ENCODE measurements around the gene MEIS1. TPM values are rescaled to one million over a fixed set of nuclear protein-coding genes. Genes with fewer than 3 reads are reported as not detected.

MEIS1 gene
- total and polyA plus RNA-seq, 2 donors from 2014 or later, result 7.3 to 36.7 TPM

DNA sequence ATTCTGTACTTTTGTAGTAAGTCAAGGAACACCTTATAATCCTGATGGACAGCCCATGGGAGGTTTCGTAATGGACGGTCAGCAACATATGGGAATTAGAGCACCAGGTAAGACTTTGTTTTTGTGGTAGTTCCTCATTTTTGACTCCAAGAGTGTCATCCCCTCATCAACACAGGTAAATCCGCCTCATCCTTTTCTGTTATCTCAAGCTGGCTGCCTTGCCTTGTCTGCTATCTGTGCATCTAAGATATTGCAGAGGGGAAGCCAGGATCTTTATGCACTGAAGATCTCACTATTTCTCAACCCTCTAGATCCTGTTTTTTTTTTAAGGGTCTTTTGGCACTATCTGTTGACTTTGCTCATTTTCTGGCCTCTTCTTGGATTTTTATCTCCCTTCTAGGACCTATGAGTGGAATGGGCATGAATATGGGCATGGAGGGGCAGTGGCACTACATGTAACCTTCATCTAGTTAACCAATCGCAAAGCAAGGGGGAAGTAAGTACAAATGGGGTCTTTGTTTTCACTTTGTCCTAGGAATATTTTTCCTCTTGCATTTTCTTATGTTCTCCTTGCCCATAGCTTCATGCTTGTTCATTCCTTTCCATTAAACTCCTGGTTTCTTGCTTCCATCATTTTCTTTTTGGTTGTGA lies 133.8 kb downstream of the MEIS1 start:
- intact Hi-C loops (cut with DNase I), result no loop called here

DNA sequence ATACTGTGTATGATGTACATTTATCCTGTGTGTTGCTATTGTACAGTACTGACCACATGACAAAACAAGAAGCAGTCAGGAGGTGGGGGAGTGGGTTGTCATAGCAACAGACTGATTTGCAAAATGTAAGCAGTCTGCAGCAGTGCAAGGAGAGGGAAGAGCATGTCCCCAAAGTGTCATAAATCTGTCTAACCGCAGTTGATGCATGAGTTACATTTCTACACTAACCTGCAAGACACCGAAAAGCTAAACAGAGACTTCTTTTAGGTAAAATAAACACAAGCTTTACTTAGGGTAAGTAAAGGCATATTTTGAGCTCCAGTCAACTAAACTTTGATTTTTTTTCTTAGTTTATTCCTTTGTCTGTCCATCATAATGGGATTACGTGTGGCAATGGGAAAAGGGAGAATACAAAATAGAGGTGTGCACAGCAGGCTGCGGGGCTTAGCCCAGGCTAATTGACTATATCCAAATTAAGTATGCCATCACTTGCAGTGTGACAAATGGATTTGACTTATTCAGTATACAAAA lies 134.5 kb downstream of the MEIS1 start:
- intact Hi-C loops (cut with DNase I), result no loop called here
- Histone ChIP-seq H3K4me3 (ENCODE audit: low read length in 3 of 3) (no peak overlapping the region), H3K27ac (ENCODE audit: low read depth in 2 of 2, low read length in 2 of 2) (no peak overlapping the region), H3K4me1 (ENCODE audit: control insufficient read depth in 2 of 3, insufficient read depth in 2 of 3, low read depth in 1 of 3, low read length in 3 of 3) (peaks cover under 1 to 15% (median 8%) of the 10 kb centered on the region in 3 donors), H3K27me3 (ENCODE audit: control insufficient read depth, insufficient read depth, low read length) (no peaks in the 10 kb centered on the region), H3K9ac (ENCODE audit: low read length in 3 of 3) (no peak overlapping the region), H3K9me3 (ENCODE audit: control insufficient read depth in 2 of 3, insufficient read depth in 1 of 3, low read length in 3 of 3) (no peaks in the 10 kb centered on the region), H3K36me3 (ENCODE audit: control insufficient read depth in 2 of 3, insufficient read depth in 3 of 3, low read length in 3 of 3) (peaks cover 0 to 7% (median 0%) of the 10 kb centered on the region in 3 donors)
- TF ChIP-seq, protein P1, sequence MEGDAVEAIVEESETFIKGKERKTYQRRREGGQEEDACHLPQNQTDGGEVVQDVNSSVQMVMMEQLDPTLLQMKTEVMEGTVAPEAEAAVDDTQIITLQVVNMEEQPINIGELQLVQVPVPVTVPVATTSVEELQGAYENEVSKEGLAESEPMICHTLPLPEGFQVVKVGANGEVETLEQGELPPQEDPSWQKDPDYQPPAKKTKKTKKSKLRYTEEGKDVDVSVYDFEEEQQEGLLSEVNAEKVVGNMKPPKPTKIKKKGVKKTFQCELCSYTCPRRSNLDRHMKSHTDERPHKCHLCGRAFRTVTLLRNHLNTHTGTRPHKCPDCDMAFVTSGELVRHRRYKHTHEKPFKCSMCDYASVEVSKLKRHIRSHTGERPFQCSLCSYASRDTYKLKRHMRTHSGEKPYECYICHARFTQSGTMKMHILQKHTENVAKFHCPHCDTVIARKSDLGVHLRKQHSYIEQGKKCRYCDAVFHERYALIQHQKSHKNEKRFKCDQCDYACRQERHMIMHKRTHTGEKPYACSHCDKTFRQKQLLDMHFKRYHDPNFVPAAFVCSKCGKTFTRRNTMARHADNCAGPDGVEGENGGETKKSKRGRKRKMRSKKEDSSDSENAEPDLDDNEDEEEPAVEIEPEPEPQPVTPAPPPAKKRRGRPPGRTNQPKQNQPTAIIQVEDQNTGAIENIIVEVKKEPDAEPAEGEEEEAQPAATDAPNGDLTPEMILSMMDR (IDR thresholded peaks at IDR 0.05; ENCODE audit: borderline replicate concordance, extremely low read depth, insufficient read depth), result no peak
- DNase-seq (peak in 4 of 5 donors; percentile 90 to 97 (median 92)), FAIRE-seq (no peak)

More for the DNA sequence above, 133.8 kb downstream of the MEIS1 start:
- Histone ChIP-seq H3K4me3 (ENCODE audit: low read length in 3 of 3) (no peak overlapping the region), H3K9ac (ENCODE audit: low read length in 3 of 3) (no peak overlapping the region), H3K9me3 (ENCODE audit: control insufficient read depth in 2 of 3, insufficient read depth in 1 of 3, low read length in 3 of 3) (no peaks in the 10 kb centered on the region), H3K27me3 (ENCODE audit: control insufficient read depth, insufficient read depth, low read length) (no peaks in the 10 kb centered on the region), H3K4me1 (ENCODE audit: control insufficient read depth in 2 of 3, insufficient read depth in 2 of 3, low read depth in 1 of 3, low read length in 3 of 3) (peaks cover 2 to 18% (median 8%) of the 10 kb centered on the region in 3 donors), H3K27ac (ENCODE audit: low read depth in 2 of 2, low read length in 2 of 2) (no peak overlapping the region), H3K36me3 (ENCODE audit: control insufficient read depth in 2 of 3, insufficient read depth in 3 of 3, low read length in 3 of 3) (peaks cover 0 to 7% (median 0%) of the 10 kb centered on the region in 3 donors)
- TF ChIP-seq, protein P1 (IDR thresholded peaks at IDR 0.05; ENCODE audit: borderline replicate concordance, extremely low read depth, insufficient read depth), result no peak
- FAIRE-seq (no peak), DNase-seq (no peak)

- Histone ChIP-seq H3K9me3 (ENCODE audit: control insufficient read depth in 2 of 3, insufficient read depth in 1 of 3, low read length in 3 of 3) (no peaks in the 10 kb centered on the region), H3K36me3 (ENCODE audit: control insufficient read depth in 2 of 3, insufficient read depth in 3 of 3, low read length in 3 of 3) (peaks cover 0 to 7% (median 0%) of the 10 kb centered on the region in 3 donors), H3K9ac (ENCODE audit: low read length in 3 of 3) (no peak overlapping the region), H3K4me1 (ENCODE audit: control insufficient read depth in 2 of 3, insufficient read depth in 2 of 3, low read depth in 1 of 3, low read length in 3 of 3) (peaks cover 0 to 15% (median 8%) of the 10 kb centered on the region in 3 donors), H3K27me3 (ENCODE audit: control insufficient read depth, insufficient read depth, low read length) (no peaks in the 10 kb centered on the region), H3K4me3 (ENCODE audit: low read length in 3 of 3) (no peak overlapping the region), H3K27ac (ENCODE audit: low read depth in 2 of 2, low read length in 2 of 2) (no peak overlapping the region)
- TF ChIP-seq, protein P1 (IDR thresholded peaks at IDR 0.05; ENCODE audit: borderline replicate concordance, extremely low read depth, insufficient read depth), result no peak
- FAIRE-seq, result peak; percentile 3
- intact Hi-C loops (cut with DNase I), result no loop called here
- DNase-seq, result no peak
Observed at GRCh38 chr2:66569974-66570373, 135.0 kb downstream of the MEIS1 start.

Data from kidney (tissue), 14 donors.